ENCODE results near the gene TUBA3D. TPM values are rescaled to one million over a fixed set of nuclear protein-coding genes. Genes with fewer than 3 reads are reported as not detected.

TUBA3D gene
- total and polyA plus RNA-seq, 2 of the 13 experiments (the other 11 are each of a cell fraction or from before 2014, with no cell fraction given), result not detected

DNA sequence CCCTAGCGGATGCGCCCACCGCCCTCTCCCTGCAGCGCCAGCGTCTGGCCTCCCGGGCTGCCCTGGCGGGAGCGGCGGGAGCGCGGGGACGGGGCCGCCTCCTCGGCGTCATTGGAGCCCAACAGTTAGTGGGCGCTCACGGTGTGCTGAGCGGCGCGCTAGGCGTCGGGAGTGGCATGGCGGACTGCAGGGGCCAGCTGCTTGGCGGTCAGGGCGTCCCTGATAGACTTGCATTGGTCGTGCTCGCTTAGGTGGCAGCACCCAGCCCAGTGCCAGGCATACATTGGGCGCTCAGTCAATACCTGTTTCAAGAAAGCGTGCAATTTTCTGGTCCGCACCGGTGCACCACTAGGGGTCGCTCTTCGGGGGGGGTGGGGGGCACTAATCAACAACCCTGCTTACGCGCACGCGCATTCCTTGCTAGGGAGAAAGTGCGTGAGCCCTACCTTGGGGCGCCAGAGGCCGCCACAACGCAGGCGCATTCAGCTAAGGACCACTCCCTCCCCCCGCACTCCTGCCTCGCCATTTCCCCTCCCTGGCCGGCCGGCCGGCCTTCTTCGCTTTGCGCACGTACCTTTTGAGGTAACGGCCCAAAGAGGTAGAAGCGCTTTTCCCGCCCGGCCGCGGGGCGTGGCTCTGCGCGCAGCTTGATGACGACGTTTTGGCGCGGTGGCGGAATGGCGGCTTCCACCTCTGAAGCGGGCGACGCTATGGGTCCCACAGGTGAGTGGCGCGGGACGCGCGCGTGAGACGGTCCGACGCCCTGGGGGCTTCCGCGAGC, 16.7 kb downstream of the TUBA3D start (continued):
- TF ChIP-seq, protein P1, sequence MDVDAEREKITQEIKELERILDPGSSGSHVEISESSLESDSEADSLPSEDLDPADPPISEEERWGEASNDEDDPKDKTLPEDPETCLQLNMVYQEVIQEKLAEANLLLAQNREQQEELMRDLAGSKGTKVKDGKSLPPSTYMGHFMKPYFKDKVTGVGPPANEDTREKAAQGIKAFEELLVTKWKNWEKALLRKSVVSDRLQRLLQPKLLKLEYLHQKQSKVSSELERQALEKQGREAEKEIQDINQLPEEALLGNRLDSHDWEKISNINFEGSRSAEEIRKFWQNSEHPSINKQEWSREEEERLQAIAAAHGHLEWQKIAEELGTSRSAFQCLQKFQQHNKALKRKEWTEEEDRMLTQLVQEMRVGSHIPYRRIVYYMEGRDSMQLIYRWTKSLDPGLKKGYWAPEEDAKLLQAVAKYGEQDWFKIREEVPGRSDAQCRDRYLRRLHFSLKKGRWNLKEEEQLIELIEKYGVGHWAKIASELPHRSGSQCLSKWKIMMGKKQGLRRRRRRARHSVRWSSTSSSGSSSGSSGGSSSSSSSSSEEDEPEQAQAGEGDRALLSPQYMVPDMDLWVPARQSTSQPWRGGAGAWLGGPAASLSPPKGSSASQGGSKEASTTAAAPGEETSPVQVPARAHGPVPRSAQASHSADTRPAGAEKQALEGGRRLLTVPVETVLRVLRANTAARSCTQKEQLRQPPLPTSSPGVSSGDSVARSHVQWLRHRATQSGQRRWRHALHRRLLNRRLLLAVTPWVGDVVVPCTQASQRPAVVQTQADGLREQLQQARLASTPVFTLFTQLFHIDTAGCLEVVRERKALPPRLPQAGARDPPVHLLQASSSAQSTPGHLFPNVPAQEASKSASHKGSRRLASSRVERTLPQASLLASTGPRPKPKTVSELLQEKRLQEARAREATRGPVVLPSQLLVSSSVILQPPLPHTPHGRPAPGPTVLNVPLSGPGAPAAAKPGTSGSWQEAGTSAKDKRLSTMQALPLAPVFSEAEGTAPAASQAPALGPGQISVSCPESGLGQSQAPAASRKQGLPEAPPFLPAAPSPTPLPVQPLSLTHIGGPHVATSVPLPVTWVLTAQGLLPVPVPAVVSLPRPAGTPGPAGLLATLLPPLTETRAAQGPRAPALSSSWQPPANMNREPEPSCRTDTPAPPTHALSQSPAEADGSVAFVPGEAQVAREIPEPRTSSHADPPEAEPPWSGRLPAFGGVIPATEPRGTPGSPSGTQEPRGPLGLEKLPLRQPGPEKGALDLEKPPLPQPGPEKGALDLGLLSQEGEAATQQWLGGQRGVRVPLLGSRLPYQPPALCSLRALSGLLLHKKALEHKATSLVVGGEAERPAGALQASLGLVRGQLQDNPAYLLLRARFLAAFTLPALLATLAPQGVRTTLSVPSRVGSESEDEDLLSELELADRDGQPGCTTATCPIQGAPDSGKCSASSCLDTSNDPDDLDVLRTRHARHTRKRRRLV (CRISPR knock-in tag; IDR thresholded peaks at IDR 0.05), result peak; percentile 36; the same call in 1 of the 2 replicates
- no peak for TF ChIP-seq REXO4 (CRISPR knock-in tag; IDR thresholded peaks at IDR 0.05; ENCODE audit: borderline replicate concordance)
- TF ChIP-seq MAFG (CRISPR knock-in tag; IDR thresholded peaks at IDR 0.05), result no peak
- TF ChIP-seq MED1 (CRISPR knock-in tag; IDR thresholded peaks at IDR 0.05), result peak; percentile 52; the same call in 1 of the 2 replicates
- peak; percentile 30 for TF ChIP-seq TAF15 (IDR thresholded peaks at IDR 0.05; ENCODE audit: low read depth, low read length, poor library complexity, severe bottlenecking)
- peak; percentile 86; the same call in 1 of the 2 replicates for TF ChIP-seq ZNF788 (CRISPR knock-in tag; IDR thresholded peaks at IDR 0.05; ENCODE audit: borderline replicate concordance)
- TF ChIP-seq, protein P2, sequence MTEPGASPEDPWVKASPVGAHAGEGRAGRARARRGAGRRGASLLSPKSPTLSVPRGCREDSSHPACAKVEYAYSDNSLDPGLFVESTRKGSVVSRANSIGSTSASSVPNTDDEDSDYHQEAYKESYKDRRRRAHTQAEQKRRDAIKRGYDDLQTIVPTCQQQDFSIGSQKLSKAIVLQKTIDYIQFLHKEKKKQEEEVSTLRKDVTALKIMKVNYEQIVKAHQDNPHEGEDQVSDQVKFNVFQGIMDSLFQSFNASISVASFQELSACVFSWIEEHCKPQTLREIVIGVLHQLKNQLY (CRISPR knock-in tag; IDR thresholded peaks at IDR 0.05), result no peak; the same call in 1 of the 2 replicates
- TF ChIP-seq, protein P3, sequence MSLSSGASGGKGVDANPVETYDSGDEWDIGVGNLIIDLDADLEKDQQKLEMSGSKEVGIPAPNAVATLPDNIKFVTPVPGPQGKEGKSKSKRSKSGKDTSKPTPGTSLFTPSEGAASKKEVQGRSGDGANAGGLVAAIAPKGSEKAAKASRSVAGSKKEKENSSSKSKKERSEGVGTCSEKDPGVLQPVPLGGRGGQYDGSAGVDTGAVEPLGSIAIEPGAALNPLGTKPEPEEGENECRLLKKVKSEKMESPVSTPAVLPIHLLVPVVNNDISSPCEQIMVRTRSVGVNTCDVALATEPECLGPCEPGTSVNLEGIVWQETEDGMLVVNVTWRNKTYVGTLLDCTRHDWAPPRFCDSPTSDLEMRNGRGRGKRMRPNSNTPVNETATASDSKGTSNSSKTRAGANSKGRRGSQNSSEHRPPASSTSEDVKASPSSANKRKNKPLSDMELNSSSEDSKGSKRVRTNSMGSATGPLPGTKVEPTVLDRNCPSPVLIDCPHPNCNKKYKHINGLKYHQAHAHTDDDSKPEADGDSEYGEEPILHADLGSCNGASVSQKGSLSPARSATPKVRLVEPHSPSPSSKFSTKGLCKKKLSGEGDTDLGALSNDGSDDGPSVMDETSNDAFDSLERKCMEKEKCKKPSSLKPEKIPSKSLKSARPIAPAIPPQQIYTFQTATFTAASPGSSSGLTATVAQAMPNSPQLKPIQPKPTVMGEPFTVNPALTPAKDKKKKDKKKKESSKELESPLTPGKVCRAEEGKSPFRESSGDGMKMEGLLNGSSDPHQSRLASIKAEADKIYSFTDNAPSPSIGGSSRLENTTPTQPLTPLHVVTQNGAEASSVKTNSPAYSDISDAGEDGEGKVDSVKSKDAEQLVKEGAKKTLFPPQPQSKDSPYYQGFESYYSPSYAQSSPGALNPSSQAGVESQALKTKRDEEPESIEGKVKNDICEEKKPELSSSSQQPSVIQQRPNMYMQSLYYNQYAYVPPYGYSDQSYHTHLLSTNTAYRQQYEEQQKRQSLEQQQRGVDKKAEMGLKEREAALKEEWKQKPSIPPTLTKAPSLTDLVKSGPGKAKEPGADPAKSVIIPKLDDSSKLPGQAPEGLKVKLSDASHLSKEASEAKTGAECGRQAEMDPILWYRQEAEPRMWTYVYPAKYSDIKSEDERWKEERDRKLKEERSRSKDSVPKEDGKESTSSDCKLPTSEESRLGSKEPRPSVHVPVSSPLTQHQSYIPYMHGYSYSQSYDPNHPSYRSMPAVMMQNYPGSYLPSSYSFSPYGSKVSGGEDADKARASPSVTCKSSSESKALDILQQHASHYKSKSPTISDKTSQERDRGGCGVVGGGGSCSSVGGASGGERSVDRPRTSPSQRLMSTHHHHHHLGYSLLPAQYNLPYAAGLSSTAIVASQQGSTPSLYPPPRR (CRISPR knock-in tag; IDR thresholded peaks at IDR 0.05; ENCODE audit: borderline replicate concordance), result peak; percentile 18; the same call in 1 of the 2 replicates
- peak; percentile 79; the same call in 1 of the 2 replicates for TF ChIP-seq NFKB2 (CRISPR knock-in tag; IDR thresholded peaks at IDR 0.05; ENCODE audit: borderline replicate concordance)
- TF ChIP-seq, protein P4, sequence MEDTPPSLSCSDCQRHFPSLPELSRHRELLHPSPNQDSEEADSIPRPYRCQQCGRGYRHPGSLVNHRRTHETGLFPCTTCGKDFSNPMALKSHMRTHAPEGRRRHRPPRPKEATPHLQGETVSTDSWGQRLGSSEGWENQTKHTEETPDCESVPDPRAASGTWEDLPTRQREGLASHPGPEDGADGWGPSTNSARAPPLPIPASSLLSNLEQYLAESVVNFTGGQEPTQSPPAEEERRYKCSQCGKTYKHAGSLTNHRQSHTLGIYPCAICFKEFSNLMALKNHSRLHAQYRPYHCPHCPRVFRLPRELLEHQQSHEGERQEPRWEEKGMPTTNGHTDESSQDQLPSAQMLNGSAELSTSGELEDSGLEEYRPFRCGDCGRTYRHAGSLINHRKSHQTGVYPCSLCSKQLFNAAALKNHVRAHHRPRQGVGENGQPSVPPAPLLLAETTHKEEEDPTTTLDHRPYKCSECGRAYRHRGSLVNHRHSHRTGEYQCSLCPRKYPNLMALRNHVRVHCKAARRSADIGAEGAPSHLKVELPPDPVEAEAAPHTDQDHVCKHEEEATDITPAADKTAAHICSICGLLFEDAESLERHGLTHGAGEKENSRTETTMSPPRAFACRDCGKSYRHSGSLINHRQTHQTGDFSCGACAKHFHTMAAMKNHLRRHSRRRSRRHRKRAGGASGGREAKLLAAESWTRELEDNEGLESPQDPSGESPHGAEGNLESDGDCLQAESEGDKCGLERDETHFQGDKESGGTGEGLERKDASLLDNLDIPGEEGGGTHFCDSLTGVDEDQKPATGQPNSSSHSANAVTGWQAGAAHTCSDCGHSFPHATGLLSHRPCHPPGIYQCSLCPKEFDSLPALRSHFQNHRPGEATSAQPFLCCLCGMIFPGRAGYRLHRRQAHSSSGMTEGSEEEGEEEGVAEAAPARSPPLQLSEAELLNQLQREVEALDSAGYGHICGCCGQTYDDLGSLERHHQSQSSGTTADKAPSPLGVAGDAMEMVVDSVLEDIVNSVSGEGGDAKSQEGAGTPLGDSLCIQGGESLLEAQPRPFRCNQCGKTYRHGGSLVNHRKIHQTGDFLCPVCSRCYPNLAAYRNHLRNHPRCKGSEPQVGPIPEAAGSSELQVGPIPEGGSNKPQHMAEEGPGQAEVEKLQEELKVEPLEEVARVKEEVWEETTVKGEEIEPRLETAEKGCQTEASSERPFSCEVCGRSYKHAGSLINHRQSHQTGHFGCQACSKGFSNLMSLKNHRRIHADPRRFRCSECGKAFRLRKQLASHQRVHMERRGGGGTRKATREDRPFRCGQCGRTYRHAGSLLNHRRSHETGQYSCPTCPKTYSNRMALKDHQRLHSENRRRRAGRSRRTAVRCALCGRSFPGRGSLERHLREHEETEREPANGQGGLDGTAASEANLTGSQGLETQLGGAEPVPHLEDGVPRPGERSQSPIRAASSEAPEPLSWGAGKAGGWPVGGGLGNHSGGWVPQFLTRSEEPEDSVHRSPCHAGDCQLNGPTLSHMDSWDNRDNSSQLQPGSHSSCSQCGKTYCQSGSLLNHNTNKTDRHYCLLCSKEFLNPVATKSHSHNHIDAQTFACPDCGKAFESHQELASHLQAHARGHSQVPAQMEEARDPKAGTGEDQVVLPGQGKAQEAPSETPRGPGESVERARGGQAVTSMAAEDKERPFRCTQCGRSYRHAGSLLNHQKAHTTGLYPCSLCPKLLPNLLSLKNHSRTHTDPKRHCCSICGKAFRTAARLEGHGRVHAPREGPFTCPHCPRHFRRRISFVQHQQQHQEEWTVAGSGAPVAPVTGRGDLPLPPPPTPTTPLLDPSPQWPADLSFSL (CRISPR knock-in tag; IDR thresholded peaks at IDR 0.05), result no peak

Measured in HepG2 (cell line).